Activated CD4-positive, alpha-beta T cell treated with anti-CD3 and anti-CD28 coated beads, Interleukin-2, amount 10 ng/mL, durations not matched to agents 7 days and 5 days (primary cell): ENCODE results near the gene OPCML. TPM values are rescaled to one million over a fixed set of nuclear protein-coding genes. Genes with fewer than 3 reads are reported as not detected.

Experiments used
- CTCF ChIA-PET: fragments of 350-600 bp; sonication (Branson Sonifier 250); formaldehyde crosslinking; loops from one replicate; lab custom pipeline; 2021; ENCODE audit warnings: antibody characterized with exemption; lab: Charles Lee
- POLR2A ChIA-PET: fragments of 350-600 bp; sonication (Branson Sonifier 250); formaldehyde crosslinking; loops from one replicate; lab custom pipeline; 2021; ENCODE audit warnings: antibody characterized with exemption; lab: Charles Lee
- DNase-seq: peaks from one replicate; pipeline ENCODE4 v3.0.0-alpha.2; 2020
- H3K27ac Mint-ChIP-seq: one replicate; pipeline ENCODE4 v1.8.0; 2021; ENCODE audit warnings: mild to moderate bottlenecking, moderate library complexity, mixed read lengths
- H3K27me3 Mint-ChIP-seq: one replicate; pipeline ENCODE4 v1.8.0; 2021; ENCODE audit warnings: mixed read lengths
- H3K36me3 Mint-ChIP-seq: one replicate; pipeline ENCODE4 v1.8.0; 2021; ENCODE audit warnings: low read depth, mixed read lengths
- H3K4me1 Mint-ChIP-seq: one replicate; pipeline ENCODE4 v1.8.0; 2021; ENCODE audit warnings: mixed read lengths
- H3K4me3 Mint-ChIP-seq: one replicate; pipeline ENCODE4 v1.8.0; 2021; ENCODE audit warnings: mild to moderate bottlenecking, moderate library complexity, mixed read lengths
- H3K9me3 Mint-ChIP-seq: one replicate; pipeline ENCODE4 v1.8.0; 2021; ENCODE audit warnings: mixed read lengths
- total RNA-seq, 2 experiments: library from RNA; stranded (reverse); gene quantifications; one replicate each; pipeline ENCODE4 v1.2.3, GENCODE V29; 2021

The OPCML gene
- total RNA-seq, 2 experiments from 2014 or later = not detected

DNA sequence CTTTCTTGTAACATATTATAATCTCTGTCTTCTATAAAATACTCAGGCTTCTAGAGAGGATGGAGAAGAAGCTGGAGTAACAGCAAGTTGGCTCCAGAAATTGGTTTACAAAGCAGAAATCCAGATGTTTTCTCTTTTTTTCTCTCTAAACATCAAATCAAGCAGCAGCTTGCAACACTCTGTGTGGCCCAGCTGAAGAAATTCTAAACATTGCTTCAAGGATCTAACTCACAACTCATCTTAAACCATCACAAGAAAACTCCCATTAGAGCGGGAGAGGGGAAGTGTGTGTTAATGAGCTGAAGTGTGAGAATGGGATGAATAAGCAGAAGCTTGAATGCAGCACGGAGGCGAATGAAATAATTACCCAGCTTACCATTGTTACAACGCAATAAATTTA, 146.5 kb downstream of the OPCML start:
- Mint-ChIP-seq H3K4me1 (no peaks in the 10 kb centered on the region), H3K36me3 (no peaks in the 10 kb centered on the region), H3K4me3 (no peak overlapping the region), H3K9me3 (no peaks in the 10 kb centered on the region), H3K27me3 (no peaks in the 10 kb centered on the region), H3K27ac (no peak overlapping the region)
- DNase-seq = no peak
- ChIA-PET CTCF (interaction anchor here (0.6 kb wide), 1 partner anchor 10 kb away, joined by 3 read pairs; no protein-coding TSS in a partner anchor), POLR2A (no interaction called here)

DNA sequence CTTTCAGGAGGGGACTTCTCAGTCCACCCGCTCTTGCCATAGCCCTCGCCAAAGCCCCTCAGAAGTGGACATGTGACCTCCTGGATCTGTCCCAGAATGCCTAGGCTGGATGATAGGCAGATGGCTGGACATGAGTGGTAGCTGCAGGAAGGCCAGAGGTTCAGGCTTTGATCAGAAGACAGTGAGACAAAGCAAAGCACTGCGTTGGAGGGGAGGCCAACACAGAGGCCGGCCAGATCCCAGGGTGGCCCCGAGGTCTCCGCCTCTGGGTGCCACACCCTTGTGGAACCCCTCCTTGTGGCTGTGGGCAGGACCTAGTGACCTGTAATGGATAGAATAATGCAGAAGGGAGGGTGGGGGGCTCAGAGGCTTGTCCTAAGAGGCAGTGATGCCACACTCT, 147.6 kb downstream of the OPCML start:
- Mint-ChIP-seq H3K4me3 (no peak overlapping the region), H3K27me3 (no peaks in the 10 kb centered on the region), H3K36me3 (no peaks in the 10 kb centered on the region), H3K9me3 (no peaks in the 10 kb centered on the region), H3K27ac (no peak overlapping the region), H3K4me1 (no peaks in the 10 kb centered on the region)
- POLR2A ChIA-PET = no interaction called here
- no peak for DNase-seq
- CTCF ChIA-PET = interaction anchor here (0.8 kb wide), 1 partner anchor 13 kb away, joined by 3 read pairs; no protein-coding TSS in a partner anchor

DNA sequence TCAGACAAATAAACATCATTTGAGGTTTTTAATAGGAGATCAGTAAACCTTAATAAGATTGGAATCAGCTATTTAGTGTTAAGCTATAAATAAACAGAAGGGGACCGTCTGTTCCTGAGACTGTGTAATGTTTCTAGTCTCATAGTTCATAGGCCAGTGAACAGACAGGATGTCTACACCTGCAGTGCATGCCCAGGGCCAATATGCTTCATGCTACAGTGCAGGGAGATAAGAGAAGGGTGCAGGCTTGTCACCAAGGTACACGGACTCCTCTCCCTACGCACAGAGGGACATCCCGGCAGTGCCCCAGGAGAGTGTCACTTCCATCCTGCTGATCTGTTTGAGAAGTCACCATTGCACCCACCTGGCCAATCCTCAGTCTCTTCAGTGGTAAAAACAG, 148.6 kb downstream of the OPCML start:
- H3K9me3 Mint-ChIP-seq = no peaks in the 10 kb centered on the region
- no peak overlapping the region for H3K27ac Mint-ChIP-seq
- no peak overlapping the region for H3K4me3 Mint-ChIP-seq
- H3K4me1 Mint-ChIP-seq = no peaks in the 10 kb centered on the region
- CTCF ChIA-PET = interaction anchor here (0.9 kb wide), 1 partner anchor 93 kb away, joined by 3 read pairs; no protein-coding TSS in a partner anchor
- DNase-seq = no peak
- no peaks in the 10 kb centered on the region for H3K36me3 Mint-ChIP-seq
- no peaks in the 10 kb centered on the region for H3K27me3 Mint-ChIP-seq
- POLR2A ChIA-PET = no interaction called here

DNA sequence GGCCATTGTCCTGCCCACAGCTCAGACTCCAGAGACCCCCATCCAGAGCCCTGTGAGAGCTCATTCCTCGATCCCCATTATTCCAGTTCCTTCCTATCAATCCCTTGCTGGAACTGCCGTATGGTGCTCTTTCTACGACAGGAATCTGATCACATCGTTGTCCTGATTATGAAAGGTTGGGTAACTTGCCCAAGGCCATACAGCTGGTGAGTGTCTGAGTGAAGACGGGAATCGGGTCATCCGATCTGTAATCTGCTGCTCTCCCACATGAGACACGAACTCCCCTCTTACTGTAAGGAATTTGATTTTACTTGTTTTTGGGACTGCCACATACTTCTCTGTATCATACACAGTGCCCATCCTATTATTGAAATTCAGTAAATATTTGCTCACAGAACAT, 149.1 kb downstream of the OPCML start:
- no peaks in the 10 kb centered on the region for H3K36me3 Mint-ChIP-seq
- no peak overlapping the region for H3K27ac Mint-ChIP-seq
- no peaks in the 10 kb centered on the region for H3K27me3 Mint-ChIP-seq
- H3K4me3 Mint-ChIP-seq = no peak overlapping the region
- no peak for DNase-seq
- ChIA-PET POLR2A (no interaction called here), CTCF (interaction anchor here (0.8 to 0.9 kb wide), 2 partner anchors 69 to 92 kb away, joined by 3 read pairs; no protein-coding TSS in a partner anchor)
- no peaks in the 10 kb centered on the region for H3K4me1 Mint-ChIP-seq
- H3K9me3 Mint-ChIP-seq = no peaks in the 10 kb centered on the region

DNA sequence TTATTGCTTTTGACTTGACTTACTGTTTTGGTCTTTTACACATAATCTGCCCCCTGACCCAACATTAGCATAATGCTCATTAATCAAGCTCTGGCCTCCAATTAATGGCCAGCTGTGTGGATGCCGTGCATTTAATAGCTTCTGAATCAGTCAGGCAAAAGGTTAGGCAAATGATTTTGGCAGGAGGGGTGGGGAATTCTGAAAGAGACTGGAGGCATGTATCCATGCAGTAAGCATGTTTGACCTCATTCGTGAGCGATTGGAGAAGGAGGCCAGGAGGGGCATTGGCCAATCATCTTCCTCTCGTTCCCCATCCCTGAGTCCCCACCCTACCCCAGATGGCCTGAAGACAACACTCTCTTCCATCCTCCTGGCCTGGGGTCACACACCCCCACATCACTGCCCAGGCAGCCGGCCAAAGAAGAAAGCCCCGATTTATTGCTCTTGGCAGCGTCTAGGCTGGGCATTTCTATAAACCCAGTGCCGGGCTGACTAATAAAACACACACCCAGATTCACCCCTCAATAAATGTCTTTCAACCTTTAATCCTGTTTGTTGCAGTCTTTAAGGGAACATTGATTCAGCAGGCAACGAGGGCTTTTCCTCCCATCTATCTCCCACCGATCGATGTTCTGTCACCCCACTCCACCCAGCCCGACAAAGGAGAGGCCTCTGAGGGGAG, 150.0 kb downstream of the OPCML start:
- Mint-ChIP-seq H3K36me3 (no peaks in the 10 kb centered on the region), H3K27ac (no peak overlapping the region), H3K9me3 (no peaks in the 10 kb centered on the region)

DNA sequence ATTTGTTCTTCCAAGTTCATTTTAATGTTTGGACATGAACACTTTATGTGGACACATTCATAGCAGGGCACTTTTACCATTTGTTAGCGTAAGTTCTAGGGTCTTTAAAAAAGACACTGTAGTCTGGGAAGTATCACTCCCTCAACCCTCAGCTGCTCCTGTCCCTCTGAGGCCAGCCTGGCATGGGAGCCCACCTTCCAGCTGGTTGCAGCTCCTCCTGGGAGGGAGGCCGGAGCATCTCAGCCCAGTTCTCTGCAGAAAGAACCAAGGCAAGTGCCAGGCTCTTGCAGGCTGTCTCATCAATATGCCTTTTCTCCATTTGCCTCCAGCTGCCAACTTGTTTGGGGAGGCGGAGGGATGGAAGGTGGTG, 150.6 kb downstream of the OPCML start:
- Mint-ChIP-seq H3K9me3 (no peaks in the 10 kb centered on the region), H3K27me3 (no peaks in the 10 kb centered on the region), H3K27ac (no peak overlapping the region), H3K36me3 (no peaks in the 10 kb centered on the region), H3K4me1 (no peaks in the 10 kb centered on the region), H3K4me3 (no peak overlapping the region)
- CTCF ChIA-PET = no interaction called here
- no peak for DNase-seq
- POLR2A ChIA-PET = no interaction called here

More for the DNA sequence above, 150.0 kb downstream of the OPCML start:
- ChIA-PET CTCF (interaction anchor here (0.8 kb wide), 1 partner anchor 68 kb away, joined by 3 read pairs; no protein-coding TSS in a partner anchor), POLR2A (no interaction called here)
- no peaks in the 10 kb centered on the region for H3K27me3 Mint-ChIP-seq
- no peak for DNase-seq
- no peak overlapping the region for H3K4me3 Mint-ChIP-seq
- H3K4me1 Mint-ChIP-seq = no peaks in the 10 kb centered on the region

DNA sequence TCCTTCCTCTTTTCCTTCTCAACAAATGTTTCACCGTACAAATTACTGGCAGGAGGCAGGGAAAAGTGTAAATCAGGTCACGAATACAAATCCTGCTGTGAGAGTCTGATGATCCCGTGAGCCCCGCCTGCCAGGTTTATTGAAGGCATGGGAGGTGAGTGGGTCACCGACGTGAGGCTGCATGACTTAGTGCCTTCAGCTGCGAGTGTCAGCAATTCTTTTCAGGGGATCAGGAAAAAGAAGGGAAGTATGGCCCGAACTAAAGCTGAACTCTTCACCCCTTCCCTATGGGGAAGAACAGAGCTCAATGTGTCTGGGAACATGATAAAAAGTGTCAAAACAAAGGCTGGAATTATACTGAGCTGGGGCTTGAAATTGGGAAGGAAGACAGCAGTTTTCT, 166.2 kb downstream of the OPCML start:
- no peaks in the 10 kb centered on the region for H3K4me1 Mint-ChIP-seq
- POLR2A ChIA-PET = no interaction called here
- H3K27me3 Mint-ChIP-seq = no peaks in the 10 kb centered on the region
- CTCF ChIA-PET = no interaction called here
- H3K9me3 Mint-ChIP-seq = peaks cover 2% of the 10 kb centered on the region
- H3K4me3 Mint-ChIP-seq = no peak overlapping the region
- DNase-seq = no peak
- H3K36me3 Mint-ChIP-seq = no peaks in the 10 kb centered on the region
- H3K27ac Mint-ChIP-seq = no peak overlapping the region

DNA sequence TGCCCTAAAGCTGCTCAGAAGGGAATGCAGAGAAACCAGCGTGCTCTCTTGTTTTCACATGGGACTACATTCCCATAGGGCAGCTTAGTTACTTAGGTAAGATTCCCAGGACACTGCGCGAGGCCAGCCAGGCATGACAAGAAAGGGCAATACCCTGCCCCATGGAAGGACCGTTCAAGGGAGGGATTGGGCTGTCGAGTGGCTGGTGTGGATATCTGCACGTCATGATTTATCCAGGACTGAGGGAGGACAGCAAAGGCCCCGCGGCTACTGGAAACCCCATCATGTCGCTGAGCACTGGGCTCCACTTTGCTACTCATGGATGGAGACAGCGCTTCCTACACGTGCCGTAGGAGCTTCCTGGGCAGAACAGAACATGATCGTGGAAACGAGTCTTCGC, 169.4 kb downstream of the OPCML start:
- Mint-ChIP-seq H3K9me3 (peaks cover 2% of the 10 kb centered on the region), H3K36me3 (no peaks in the 10 kb centered on the region), H3K4me3 (no peak overlapping the region), H3K27me3 (no peaks in the 10 kb centered on the region), H3K4me1 (no peaks in the 10 kb centered on the region), H3K27ac (no peak overlapping the region)
- POLR2A ChIA-PET = no interaction called here
- no peak for DNase-seq
- CTCF ChIA-PET = no interaction called here

DNA sequence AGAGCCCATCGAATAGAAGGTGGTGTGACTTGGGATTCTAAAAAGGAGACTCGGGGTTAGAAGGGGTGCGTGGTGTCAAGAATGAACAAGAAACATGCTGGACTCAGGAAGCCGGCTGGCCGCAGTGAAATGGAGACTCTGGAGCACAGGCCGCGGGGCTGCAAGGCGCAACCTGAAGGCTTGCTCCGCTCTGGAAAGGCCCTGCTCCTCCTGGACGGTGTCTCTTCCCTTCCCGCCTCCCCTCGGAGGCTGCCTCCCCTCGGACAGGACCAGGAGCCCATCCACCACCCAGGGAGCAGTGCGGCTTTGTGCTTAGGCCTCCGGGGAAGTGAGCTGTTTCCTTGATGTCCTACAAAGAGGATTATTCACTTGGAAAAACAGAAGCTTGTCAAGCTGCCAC, 170.1 kb downstream of the OPCML start:
- DNase-seq = no peak
- Mint-ChIP-seq H3K9me3 (peaks cover 2% of the 10 kb centered on the region), H3K36me3 (no peaks in the 10 kb centered on the region), H3K4me1 (no peaks in the 10 kb centered on the region), H3K27me3 (no peaks in the 10 kb centered on the region), H3K27ac (no peak overlapping the region), H3K4me3 (no peak overlapping the region)
- ChIA-PET POLR2A (no interaction called here), CTCF (no interaction called here)

DNA sequence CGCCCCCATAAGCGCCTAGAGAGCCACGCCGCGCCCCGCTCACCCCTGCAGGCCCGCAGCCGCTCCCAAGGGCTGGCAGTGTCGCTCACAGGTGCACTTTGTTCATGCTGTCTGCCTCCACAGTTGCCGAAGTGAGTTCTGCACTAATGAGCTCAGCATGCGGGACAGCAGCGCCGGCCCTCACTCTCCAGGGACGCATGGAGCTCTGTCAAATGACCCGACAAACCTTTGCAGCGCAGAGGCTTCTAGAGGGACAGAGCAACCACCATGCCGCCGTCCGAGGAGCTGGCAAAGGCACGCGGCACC, 170.7 kb downstream of the OPCML start:
- CTCF ChIA-PET = no interaction called here
- no peak overlapping the region for H3K4me3 Mint-ChIP-seq

DNA sequence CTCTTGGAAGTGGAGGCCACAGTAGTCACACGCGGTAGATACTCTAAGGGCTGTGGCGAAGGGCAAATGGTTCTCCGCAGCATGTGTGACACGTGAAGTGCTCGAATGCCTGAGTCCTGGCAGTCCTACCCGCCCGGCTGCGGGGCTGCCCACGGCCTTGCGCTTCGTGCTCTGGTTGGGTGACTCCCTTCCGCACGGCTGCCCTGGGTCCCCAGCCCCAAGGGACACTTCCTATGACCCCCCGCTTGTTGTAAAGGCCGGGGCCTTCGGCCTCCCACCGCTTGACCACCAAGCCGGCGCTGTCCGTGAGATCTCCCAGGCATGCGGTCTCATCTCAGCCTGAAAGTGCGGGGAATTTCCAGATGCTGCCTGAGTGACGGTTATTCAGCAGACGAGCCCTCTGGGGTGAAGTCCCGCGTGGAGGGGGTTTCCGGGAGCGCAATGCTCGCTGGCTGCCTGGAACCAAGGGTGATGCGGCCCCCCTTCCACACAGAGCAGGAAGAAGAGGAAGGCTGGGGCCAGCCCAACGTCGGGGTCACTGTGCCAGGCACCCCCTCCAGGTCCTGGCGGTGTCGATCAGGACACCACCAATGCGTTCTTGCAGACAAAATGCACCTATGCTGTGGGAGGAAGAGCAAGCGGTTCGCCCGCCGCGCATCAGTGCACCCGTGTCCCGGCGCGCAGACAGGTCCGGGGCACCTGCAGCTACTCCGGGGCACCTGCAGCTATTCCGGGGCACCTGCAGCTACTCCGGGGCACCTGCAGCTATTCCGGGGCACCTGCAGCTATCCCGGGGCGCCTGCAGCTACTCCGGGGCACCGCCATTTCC, 171.2 kb downstream of the OPCML start:
- no peak overlapping the region for H3K27ac Mint-ChIP-seq
- H3K4me3 Mint-ChIP-seq = no peak overlapping the region
- H3K9me3 Mint-ChIP-seq = peaks cover 2% of the 10 kb centered on the region
- ChIA-PET CTCF (no interaction called here), POLR2A (no interaction called here)
- H3K4me1 Mint-ChIP-seq = no peaks in the 10 kb centered on the region
- no peaks in the 10 kb centered on the region for H3K36me3 Mint-ChIP-seq
- H3K27me3 Mint-ChIP-seq = no peaks in the 10 kb centered on the region
- DNase-seq = no peak

More for the DNA sequence above, 170.7 kb downstream of the OPCML start:
- DNase-seq = no peak
- H3K9me3 Mint-ChIP-seq = peaks cover 2% of the 10 kb centered on the region
- no peak overlapping the region for H3K27ac Mint-ChIP-seq
- POLR2A ChIA-PET = no interaction called here
- H3K4me1 Mint-ChIP-seq = no peaks in the 10 kb centered on the region
- no peaks in the 10 kb centered on the region for H3K36me3 Mint-ChIP-seq
- no peaks in the 10 kb centered on the region for H3K27me3 Mint-ChIP-seq

DNA sequence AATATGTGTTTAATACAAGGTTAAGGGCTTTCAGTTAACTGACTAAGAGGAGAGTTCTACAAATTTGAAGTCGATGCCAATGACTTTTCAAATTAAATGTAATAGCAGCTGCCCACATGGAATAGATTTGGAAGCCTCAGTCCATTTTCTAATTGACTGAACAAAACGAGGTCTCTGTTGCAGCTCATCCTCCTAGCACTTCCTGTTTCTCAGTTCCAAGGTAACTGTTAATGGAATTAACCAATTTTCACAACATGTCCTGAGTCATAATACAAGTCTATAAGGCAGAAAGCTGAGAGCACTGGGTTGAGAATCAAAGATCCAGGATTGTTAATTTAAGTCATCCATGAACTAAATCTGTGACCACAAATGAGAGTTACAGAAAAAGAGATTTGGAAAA, 177.2 kb downstream of the OPCML start:
- no peak overlapping the region for H3K27ac Mint-ChIP-seq
- no peak for DNase-seq
- H3K4me3 Mint-ChIP-seq = no peak overlapping the region
- no peaks in the 10 kb centered on the region for H3K27me3 Mint-ChIP-seq
- H3K9me3 Mint-ChIP-seq = no peaks in the 10 kb centered on the region
- no peaks in the 10 kb centered on the region for H3K4me1 Mint-ChIP-seq
- CTCF ChIA-PET = no interaction called here
- H3K36me3 Mint-ChIP-seq = no peaks in the 10 kb centered on the region
- POLR2A ChIA-PET = no interaction called here

DNA sequence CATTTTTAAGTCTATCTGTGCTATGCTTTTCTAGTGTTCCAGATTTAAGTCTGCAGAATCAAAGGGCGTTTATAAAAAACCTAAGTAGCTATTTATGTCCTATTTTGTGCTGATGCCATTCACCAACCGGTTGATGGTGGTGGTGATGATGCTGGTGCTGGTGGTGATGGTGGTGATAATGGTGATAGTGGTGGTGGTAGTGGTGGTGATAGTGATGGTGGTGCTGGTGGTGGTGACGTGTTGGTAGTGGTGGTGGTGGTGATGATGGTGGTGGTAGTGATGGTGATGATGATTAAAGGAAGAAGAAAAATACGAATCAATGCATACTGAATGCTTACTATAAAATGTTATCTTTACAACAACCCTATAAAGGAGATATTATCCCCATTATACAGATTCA, 178.2 kb downstream of the OPCML start:
- ChIA-PET POLR2A (no interaction called here), CTCF (interaction anchor here (0.6 kb wide), 2 partner anchors 682 to 1344 kb away, joined by 3 read pairs; no protein-coding TSS in a partner anchor)
- no peak for DNase-seq
- Mint-ChIP-seq H3K4me3 (no peak overlapping the region), H3K27me3 (no peaks in the 10 kb centered on the region), H3K27ac (no peak overlapping the region), H3K9me3 (no peaks in the 10 kb centered on the region), H3K36me3 (no peaks in the 10 kb centered on the region), H3K4me1 (no peaks in the 10 kb centered on the region)
